HG03066 (cell line): Measurements from ENCODE around the gene NRXN3.

Experiments
- ATAC-seq: cut with Tn5 transposase; IDR thresholded peaks from one replicate; pipeline ENCODE4 v1.9.1; 2021; ENCODE audit warnings: low read depth; ENCODE audit not compliant: unreplicated experiment

NRXN3 gene

GRCh38 chr14:78690836-78691235, 520.7 kb downstream of the NRXN3 start:
- ATAC-seq = no peak

GRCh38 chr14:78697341-78697740, 527.2 kb downstream of the NRXN3 start:
- no peak for ATAC-seq

GRCh38 chr14:78698991-78699390, 528.8 kb downstream of the NRXN3 start:
- ATAC-seq = no peak

- ATAC-seq = no peak
Observed at GRCh38 chr14:78700236-78700635, 530.1 kb downstream of the NRXN3 start.

GRCh38 chr14:78701246-78701645, 531.1 kb downstream of the NRXN3 start:
- ATAC-seq = no peak

- ATAC-seq = no peak
Observed at GRCh38 chr14:78704965-78705364, 534.8 kb downstream of the NRXN3 start.

- no peak for ATAC-seq
Observed at GRCh38 chr14:78705989-78706388, 535.8 kb downstream of the NRXN3 start.

GRCh38 chr14:78709795-78710557, 539.8 kb downstream of the NRXN3 start:
- no peak for ATAC-seq

- no peak for ATAC-seq
Observed at GRCh38 chr14:78710963-78711362, 540.8 kb downstream of the NRXN3 start.

GRCh38 chr14:78713716-78714115, 543.5 kb downstream of the NRXN3 start:
- no peak for ATAC-seq

- ATAC-seq = no peak
Observed at GRCh38 chr14:78714711-78715110, 544.5 kb downstream of the NRXN3 start.

GRCh38 chr14:78721756-78722480, 551.7 kb downstream of the NRXN3 start:
- no peak for ATAC-seq

GRCh38 chr14:78725086-78725485, 554.9 kb downstream of the NRXN3 start:
- no peak for ATAC-seq

GRCh38 chr14:78737116-78737515, 566.9 kb downstream of the NRXN3 start:
- ATAC-seq = no peak

- ATAC-seq = no peak
Observed at GRCh38 chr14:78737601-78738000, 567.4 kb downstream of the NRXN3 start.

- no peak for ATAC-seq
Observed at GRCh38 chr14:78746086-78746595, 576.0 kb downstream of the NRXN3 start.

- ATAC-seq = no peak
Observed at GRCh38 chr14:78747813-78748212, 577.6 kb downstream of the NRXN3 start.

GRCh38 chr14:78752518-78753188, 582.5 kb downstream of the NRXN3 start:
- peak; percentile 64 for ATAC-seq

GRCh38 chr14:78754059-78754458, 583.9 kb downstream of the NRXN3 start:
- ATAC-seq = no peak

- ATAC-seq = no peak
Observed at GRCh38 chr14:78758333-78758732, 588.2 kb downstream of the NRXN3 start.

GRCh38 chr14:78762331-78762730, 592.2 kb downstream of the NRXN3 start:
- ATAC-seq = no peak
